ENCODE data around the gene DHX58.

DNA sequence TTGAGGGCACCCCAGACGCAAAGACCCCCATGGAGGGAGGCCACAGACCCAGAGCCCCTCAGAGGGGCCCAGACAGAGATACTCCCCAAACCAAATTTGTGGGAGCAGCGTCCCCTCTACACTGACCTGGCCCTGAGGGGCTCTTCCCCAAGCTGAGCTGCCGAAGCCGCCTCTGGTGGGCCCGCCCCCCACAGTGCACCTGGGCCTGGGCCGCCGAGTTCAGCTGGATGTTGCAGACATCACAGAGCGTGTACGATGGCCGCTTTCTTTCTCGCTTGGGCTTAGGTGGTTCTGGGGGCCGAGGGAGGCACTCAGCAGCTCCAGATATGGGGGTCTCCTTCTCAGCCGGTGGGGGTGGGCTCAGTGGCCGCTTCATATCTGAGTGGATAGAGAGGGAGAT is 49.8 kb downstream of the DHX58 start:
- TF ChIP-seq EZH2 (IDR thresholded peaks at IDR 0.05) (no peak), FOXP2 (optimal IDR thresholded peaks at IDR 0.05; ENCODE audit: control extremely low read depth, extremely low read length, insufficient read depth) (no peak)

Measured in SK-N-MC (cell line).